ENCODE data around the gene GPR137. TPM values are rescaled to one million over a fixed set of nuclear protein-coding genes. Genes with fewer than 3 reads are reported as not detected.
A peak's percentile ranks its signal among the peaks of the same experiment; 100 is the strongest.

The GPR137 gene
- total and polyA plus RNA-seq, 9 of the 15 experiments (the other 6 are each of a cell fraction or from before 2014, with no cell fraction given) = 0.32 to 26.7 (median 10.7) TPM

GRCh38 chr11:64259533-64260067 is 26.0 kb upstream of the GPR137 start (continued):
- TF ChIP-seq, protein P1, sequence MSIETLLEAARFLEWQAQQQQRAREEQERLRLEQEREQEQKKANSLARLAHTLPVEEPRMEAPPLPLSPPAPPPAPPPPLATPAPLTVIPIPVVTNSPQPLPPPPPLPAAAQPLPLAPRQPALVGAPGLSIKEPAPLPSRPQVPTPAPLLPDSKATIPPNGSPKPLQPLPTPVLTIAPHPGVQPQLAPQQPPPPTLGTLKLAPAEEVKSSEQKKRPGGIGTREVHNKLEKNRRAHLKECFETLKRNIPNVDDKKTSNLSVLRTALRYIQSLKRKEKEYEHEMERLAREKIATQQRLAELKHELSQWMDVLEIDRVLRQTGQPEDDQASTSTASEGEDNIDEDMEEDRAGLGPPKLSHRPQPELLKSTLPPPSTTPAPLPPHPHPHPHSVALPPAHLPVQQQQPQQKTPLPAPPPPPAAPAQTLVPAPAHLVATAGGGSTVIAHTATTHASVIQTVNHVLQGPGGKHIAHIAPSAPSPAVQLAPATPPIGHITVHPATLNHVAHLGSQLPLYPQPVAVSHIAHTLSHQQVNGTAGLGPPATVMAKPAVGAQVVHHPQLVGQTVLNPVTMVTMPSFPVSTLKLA (conservative IDR thresholded peaks at IDR 0.05) = no peak
- TF ChIP-seq RFX7 (CRISPR knock-in tag; IDR thresholded peaks at IDR 0.05) (no peak), ZNF316 (IDR thresholded peaks at IDR 0.05) (no peak), BRF1 (IDR thresholded peaks at IDR 0.05; ENCODE audit: borderline replicate concordance, extremely low read depth, insufficient read length) (no peak), CBFA2T2 (conservative IDR thresholded peaks at IDR 0.05) (peak; percentile 9; the same call in 1 of the 2 replicates), KDM4B (IDR thresholded peaks at IDR 0.05; ENCODE audit: borderline replicate concordance in 2 of 2, low read depth in 1 of 2) (no peak), ZC3H4 (CRISPR knock-in tag; IDR thresholded peaks at IDR 0.05; ENCODE audit: borderline replicate concordance) (no peak)
- TF ChIP-seq, protein P2, sequence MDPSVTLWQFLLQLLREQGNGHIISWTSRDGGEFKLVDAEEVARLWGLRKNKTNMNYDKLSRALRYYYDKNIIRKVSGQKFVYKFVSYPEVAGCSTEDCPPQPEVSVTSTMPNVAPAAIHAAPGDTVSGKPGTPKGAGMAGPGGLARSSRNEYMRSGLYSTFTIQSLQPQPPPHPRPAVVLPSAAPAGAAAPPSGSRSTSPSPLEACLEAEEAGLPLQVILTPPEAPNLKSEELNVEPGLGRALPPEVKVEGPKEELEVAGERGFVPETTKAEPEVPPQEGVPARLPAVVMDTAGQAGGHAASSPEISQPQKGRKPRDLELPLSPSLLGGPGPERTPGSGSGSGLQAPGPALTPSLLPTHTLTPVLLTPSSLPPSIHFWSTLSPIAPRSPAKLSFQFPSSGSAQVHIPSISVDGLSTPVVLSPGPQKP (CRISPR knock-in tag; IDR thresholded peaks at IDR 0.05) = no peak
- TF ChIP-seq, protein P3, sequence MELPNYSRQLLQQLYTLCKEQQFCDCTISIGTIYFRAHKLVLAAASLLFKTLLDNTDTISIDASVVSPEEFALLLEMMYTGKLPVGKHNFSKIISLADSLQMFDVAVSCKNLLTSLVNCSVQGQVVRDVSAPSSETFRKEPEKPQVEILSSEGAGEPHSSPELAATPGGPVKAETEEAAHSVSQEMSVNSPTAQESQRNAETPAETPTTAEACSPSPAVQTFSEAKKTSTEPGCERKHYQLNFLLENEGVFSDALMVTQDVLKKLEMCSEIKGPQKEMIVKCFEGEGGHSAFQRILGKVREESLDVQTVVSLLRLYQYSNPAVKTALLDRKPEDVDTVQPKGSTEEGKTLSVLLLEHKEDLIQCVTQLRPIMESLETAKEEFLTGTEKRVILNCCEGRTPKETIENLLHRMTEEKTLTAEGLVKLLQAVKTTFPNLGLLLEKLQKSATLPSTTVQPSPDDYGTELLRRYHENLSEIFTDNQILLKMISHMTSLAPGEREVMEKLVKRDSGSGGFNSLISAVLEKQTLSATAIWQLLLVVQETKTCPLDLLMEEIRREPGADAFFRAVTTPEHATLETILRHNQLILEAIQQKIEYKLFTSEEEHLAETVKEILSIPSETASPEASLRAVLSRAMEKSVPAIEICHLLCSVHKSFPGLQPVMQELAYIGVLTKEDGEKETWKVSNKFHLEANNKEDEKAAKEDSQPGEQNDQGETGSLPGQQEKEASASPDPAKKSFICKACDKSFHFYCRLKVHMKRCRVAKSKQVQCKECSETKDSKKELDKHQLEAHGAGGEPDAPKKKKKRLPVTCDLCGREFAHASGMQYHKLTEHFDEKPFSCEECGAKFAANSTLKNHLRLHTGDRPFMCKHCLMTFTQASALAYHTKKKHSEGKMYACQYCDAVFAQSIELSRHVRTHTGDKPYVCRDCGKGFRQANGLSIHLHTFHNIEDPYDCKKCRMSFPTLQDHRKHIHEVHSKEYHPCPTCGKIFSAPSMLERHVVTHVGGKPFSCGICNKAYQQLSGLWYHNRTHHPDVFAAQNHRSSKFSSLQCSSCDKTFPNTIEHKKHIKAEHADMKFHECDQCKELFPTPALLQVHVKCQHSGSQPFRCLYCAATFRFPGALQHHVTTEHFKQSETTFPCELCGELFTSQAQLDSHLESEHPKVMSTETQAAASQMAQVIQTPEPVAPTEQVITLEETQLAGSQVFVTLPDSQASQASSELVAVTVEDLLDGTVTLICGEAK (IDR thresholded peaks at IDR 0.05) = no peak
- TF ChIP-seq, protein P3 (CRISPR knock-in tag; IDR thresholded peaks at IDR 0.05) = no peak
